GM10847 (cell line): ENCODE data around the gene MCU.

Experiments used
- POLR2A ChIP-seq: IDR thresholded peaks from 2 replicates; pipeline ENCODE4 v1.6.1; 2011; ENCODE audit not compliant: insufficient read length; ENCODE audit errors: extremely low read depth

MCU gene

GRCh38 chr10:72779874-72780273, 87.9 kb downstream of the MCU start:
- TF ChIP-seq POLR2A = no peak

DNA sequence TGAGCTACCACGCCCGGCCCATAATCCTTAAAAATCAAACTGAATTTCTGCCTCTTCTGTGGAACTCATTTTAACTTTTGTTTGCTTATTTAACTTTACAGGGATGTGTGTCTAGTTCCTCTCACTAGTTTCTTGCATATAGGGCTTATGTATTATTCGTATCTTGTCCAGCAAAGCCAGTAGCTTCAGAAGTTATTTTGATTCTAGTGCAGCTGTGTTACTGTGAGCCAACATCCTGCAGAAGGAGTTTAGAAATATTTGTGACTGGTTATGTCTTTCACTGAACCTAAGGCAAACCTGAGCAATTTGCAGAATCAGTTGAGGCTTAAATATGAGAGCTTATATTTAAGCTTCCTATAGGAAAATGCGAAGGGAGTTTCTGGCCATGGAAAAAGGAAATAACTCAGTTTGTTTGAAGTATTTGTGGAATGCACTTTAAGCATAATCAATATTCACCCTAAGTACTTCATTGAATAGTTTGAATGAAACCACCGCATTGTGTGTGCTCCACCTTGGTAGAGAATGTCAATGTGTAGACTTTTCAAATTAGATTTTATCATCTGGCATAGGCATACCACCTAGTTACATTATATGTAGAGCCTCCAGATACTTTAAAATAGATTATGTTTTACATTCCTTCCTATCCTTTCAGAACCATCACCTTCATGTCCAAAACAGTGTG, 90.8 kb downstream of the MCU start:
- no peak for TF ChIP-seq POLR2A

- TF ChIP-seq POLR2A = no peak
These were observed 91.5 kb downstream of the MCU start for GRCh38 chr10:72783410-72783833.

- TF ChIP-seq POLR2A = no peak
These were observed 92.8 kb downstream of the MCU start for GRCh38 chr10:72784551-72785351.

DNA sequence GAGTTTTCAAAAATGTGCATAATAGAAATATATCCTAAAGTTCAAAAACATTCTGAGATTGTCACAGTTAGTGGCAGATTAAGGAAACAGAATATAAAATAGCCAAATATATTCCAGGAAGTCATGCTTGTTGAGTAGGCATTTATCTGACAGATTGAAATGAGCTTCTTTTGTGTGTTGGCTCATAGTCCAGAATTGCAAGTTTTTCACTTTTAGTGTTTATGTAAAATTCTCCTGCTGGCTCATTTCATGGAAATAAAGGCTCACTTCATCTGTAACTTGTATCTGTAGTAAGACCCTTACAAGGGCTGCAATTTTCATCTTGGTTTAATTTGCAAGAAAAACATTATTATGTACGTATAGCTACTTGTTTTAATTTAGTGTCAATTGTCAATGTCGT, 93.5 kb downstream of the MCU start:
- no peak for TF ChIP-seq POLR2A

GRCh38 chr10:72790216-72790990, 98.5 kb downstream of the MCU start:
- no peak for TF ChIP-seq POLR2A

DNA sequence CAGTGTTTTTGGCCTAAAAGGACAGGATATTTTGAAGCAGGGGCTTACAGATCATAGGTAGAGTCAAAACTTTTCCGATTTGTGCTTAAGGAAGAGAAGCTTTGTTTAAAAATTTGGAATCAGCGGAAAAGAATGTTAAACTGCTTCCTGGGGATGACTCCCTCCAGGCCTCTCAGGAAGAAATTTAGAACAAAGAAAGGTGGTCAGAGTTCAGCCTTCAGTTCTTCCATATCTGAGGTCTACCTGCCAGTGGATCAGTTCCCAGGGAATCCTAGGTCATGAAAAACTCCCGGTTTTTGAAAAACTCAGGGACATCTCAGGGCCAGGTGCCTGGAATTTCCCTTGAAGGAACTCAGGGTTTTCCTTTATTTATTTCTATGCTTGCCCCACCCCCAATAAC, 100.3 kb downstream of the MCU start:
- TF ChIP-seq POLR2A = no peak

DNA sequence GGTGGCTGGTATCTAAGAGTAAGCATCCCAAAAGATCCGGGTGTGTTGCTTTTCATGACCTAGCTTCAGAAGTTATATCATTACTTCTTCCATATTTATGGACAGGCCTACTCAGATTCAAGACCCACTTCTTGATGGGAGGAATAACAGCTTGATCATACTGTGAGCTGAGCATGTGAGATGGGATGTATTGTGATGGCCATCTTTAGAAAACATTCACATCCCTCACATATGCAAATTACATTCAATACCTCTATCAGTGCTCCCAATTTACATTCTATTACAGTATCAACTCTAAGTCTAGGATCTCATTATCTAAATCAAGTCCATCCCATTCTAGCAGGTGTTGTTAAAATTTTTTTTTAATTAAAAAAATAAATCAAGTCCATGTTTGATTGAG, 101.8 kb downstream of the MCU start:
- TF ChIP-seq POLR2A = no peak

- TF ChIP-seq POLR2A = no peak
These were observed 102.3 kb downstream of the MCU start for GRCh38 chr10:72794260-72794659.

DNA sequence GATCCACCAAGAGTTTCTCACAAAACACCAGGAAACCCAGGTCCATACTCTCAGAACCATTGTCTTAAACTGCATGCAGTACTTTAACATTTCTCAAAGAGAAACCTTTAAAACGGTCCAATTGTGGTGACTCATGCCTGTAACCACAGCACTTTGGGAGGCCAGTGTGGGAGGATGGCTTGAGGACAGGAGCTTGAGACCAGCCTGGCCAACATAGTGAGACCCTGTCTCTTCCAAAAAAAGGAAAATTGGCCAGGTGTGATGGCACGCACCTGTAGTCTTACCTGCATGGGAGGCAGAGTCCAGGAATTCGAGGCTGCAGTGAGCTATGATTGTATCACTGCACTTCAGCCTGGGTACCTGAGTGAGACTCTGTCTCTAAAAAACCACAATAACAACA, 104.1 kb downstream of the MCU start:
- no peak for TF ChIP-seq POLR2A

DNA sequence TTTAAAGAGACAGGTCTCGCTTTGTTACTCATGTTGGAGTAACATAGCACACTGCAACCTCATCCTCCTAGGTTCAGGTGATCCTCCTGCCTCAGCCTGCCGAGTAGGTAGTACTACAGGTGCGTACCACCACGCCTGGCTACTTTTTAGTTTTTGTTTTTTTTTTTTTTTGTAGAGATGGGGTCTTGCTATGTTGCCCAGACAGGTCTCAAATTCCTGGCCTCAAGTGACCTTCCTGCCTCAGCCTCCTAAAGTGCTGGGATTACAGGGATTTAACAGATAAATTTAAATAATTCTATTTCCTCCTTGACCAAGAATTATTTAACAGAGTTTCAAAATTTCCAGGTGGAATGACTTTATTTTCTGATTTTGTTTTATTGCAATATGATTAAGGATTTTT, 104.6 kb downstream of the MCU start:
- no peak for TF ChIP-seq POLR2A

DNA sequence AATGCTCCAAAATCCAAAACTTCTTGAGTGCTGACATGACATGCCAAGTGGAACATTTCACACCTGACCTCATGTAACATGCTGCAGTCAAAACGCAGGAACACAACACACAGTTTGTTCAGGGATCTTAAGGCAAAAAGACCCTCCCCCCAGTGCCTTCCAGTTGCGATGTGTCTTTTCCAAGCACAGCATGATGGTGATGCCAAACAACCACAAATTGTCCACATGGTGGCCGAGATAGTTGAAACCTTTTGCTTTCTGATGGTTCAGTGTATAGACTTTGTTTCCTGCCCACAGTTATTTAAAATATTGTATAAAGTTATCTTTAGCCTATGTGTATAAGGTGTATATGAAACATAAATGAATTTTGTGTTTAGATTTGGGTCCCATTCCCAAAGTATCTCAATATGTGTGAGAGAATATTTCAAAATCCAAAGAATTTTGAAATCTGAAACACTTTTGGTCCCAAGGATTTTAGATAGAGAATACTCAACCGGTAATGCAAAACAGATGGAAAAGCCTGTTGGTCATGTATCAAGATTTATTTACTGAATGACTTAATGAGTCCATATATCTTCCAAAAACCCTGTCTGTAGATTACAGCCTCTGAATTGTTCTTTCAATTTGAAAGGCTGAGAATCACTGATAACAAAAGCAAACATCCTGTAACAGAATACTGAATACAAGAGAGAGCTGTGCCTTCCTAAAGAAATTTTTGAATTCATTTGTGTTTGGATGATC, 108.2 kb downstream of the MCU start:
- no peak for TF ChIP-seq POLR2A

GRCh38 chr10:72800741-72801092, 108.8 kb downstream of the MCU start:
- TF ChIP-seq POLR2A = no peak

GRCh38 chr10:72801263-72801868, 109.4 kb downstream of the MCU start:
- no peak for TF ChIP-seq POLR2A

DNA sequence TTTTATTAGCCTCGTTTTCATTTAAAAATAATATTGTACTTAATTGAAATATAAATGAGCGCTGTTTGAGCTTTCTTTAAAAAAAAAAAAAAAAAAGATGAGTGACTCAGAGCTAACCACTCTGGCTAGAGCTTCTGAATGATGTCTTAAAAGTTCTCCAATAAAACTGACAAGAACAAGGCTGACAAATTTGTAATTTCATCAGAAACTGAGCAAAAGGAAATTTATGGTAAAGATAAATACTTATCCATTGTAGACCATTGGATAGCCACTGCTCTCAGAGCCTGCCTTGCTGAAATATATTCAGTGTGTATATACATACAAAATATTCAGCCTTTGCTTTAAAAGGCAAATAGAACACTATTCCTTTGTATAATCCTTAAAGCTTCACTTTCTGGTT, 110.4 kb downstream of the MCU start:
- no peak for TF ChIP-seq POLR2A
